H1 (cell line): ENCODE measurements around the gene ILF3. TPM values are rescaled to one million over a fixed set of nuclear protein-coding genes. Genes with fewer than 3 reads are reported as not detected.

ENCODE experiments used
- BACH1 ChIP-seq: IDR thresholded peaks from 2 replicates; pipeline ENCODE4 v1.6.1; 2012; ENCODE audit warnings: low read length, improper control_type of control experiment
- BCL11A ChIP-seq, 2 experiments: IDR thresholded peaks; one replicate each; pipeline ENCODE4 v1.6.1; 2011; ENCODE audit warnings: low read depth in 2 of 2, low read length in 2 of 2, mild to moderate bottlenecking in 2 of 2
- CHD1 ChIP-seq: IDR thresholded peaks from 2 replicates; pipeline ENCODE4 v1.6.1; 2012; ENCODE audit warnings: low read depth, low read length, improper control_type of control experiment
- EGR1 ChIP-seq: IDR thresholded peaks from 2 replicates; pipeline ENCODE4 v1.6.1; 2011; ENCODE audit warnings: low read depth, low read length, borderline replicate concordance
- EZH2 ChIP-seq: fragments of 200-600 bp; sonication (generic); IDR thresholded peaks from 2 replicates; pipeline ENCODE4 v1.7.1; 2012; ENCODE audit warnings: low read depth, mild to moderate bottlenecking, moderate library complexity, low read length, inconsistent platforms; ENCODE audit not compliant: severe bottlenecking
- PHF8 ChIP-seq: fragments of 200-600 bp; sonication (generic); conservative IDR thresholded peaks from 2 replicates; pipeline ENCODE4 v1.7.1; 2012; ENCODE audit warnings: low read depth, mild to moderate bottlenecking, inconsistent platforms, low read length, moderate library complexity
- POLR2A ChIP-seq, 2 experiments: IDR thresholded peaks; 1 replicate in 1 of 2; 2 replicates in 1 of 2; pipeline ENCODE4 v1.6.1; 2011; ENCODE audit warnings: low read depth in 2 of 2, low read length in 2 of 2, mild to moderate bottlenecking in 2 of 2; ENCODE audit errors: control extremely low read depth in 1 of 2
- POU5F1 ChIP-seq: IDR thresholded peaks from 2 replicates; pipeline ENCODE4 v1.6.1; 2011; ENCODE audit warnings: low read depth, mild to moderate bottlenecking, low read length, moderate library complexity
- RXRA ChIP-seq: IDR thresholded peaks from 2 replicates; pipeline ENCODE4 v1.6.1; 2011; ENCODE audit warnings: low read depth, mild to moderate bottlenecking, low read length, moderate library complexity; ENCODE audit not compliant: insufficient read depth
- SIX5 ChIP-seq: IDR thresholded peaks from 2 replicates; pipeline ENCODE4 v1.6.1; 2011; ENCODE audit warnings: mild to moderate bottlenecking, low read depth, low read length
- SP2 ChIP-seq: IDR thresholded peaks from 2 replicates; pipeline ENCODE4 v1.6.1; 2012; ENCODE audit warnings: mild to moderate bottlenecking, low read length, inconsistent platforms
- SP4 ChIP-seq: IDR thresholded peaks from 2 replicates; pipeline ENCODE4 v1.6.1; 2012; ENCODE audit warnings: low read length, inconsistent platforms
- TAF7 ChIP-seq: optimal IDR thresholded peaks from 2 replicates; pipeline ENCODE3; 2011; ENCODE audit warnings: low read depth, mild to moderate bottlenecking, inconsistent platforms, low read length, moderate library complexity, borderline replicate concordance
- ZNF274 ChIP-seq: IDR thresholded peaks from 2 replicates; pipeline ENCODE4 v1.7.0; 2012; ENCODE audit warnings: low read length, borderline replicate concordance; ENCODE audit errors: extremely low read depth
- polyA plus RNA-seq, 7 experiments: library from polyadenylated mRNA; depleted of rRNA in 3 of 7; stranded (reverse) in 5 of 7; unstranded in 2 of 7; fragments of >200 nt in 5 of 7; fragments of 200-250 nt in 2 of 7; gene quantifications; 1 replicate in 5 of 7; 2 replicates in 1 of 7; 4 replicates in 1 of 7; pipeline versions ENCODE4 v1.2.1 to v1.2.3, GENCODE V29; 2011 to 2013; ENCODE audit warnings: missing spikeins in 2 of 7, mixed read lengths in 2 of 7
- total RNA-seq: library from RNA; stranded (reverse); fragmentation: NEBNext Ultra II Directional; extraction: Animal tissue kit (Norgen Biotek cat#: 25700); gene quantifications from 2 replicates; pipeline ENCODE4 v1.2.1, GENCODE V29; 2021
- TF ChIP-seq, protein P1 (sequence below): IDR thresholded peaks from 2 replicates; pipeline ENCODE4 v1.6.1; 2012; ENCODE audit warnings: inconsistent platforms
- TF ChIP-seq, protein P2 (sequence below): IDR thresholded peaks from 2 replicates; pipeline ENCODE4 v1.6.1; 2012; ENCODE audit warnings: inconsistent platforms

Gene ILF3
- total and polyA plus RNA-seq, 2 of the 8 experiments (the other 6 are each of a cell fraction or from before 2014, with no cell fraction given): 291 to 695 TPM

DNA sequence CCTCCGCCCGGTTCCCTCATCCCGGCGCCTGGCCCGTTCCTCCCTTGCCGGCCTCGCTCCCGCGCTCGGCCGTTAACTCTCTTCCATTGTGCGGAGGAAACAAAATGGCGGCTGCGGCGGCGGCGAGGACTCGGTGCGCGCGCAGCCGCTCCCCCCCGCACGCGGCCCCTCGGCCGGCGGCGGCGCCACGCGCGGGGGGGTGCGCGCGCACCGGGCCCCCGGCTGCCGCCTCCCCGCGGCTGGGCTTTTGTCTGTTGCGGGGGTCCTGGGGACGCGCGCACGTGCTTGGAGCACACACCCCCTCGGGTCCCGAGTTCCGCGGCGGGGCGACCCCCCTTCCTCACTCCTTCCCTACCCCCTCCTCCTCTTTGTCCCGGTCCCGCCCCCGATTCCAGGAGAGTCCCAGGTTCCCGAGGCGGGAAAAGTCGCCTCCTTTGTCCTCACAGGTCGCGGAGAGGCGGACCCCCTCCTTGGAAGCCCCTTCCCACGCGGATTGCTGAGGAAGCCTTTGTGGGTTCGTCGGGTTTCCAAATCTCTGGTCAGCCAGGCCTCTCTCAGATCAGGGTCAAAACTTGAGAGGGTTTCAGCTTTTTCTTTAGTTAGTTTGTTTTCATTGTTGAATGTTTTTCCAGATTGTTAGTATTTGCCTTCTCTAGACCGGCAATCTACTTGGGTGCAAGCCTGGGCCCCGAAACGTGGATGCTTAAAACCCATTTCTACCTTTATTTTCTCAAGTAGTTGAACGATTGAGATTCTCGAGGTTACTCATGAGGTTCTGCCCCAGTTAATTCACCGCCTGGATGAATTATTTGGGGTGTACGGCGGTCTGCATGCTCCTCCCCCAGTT lies 687 bp downstream of the ILF3 start (continued):
- TF ChIP-seq RXRA: no peak
- TF ChIP-seq POU5F1: no peak
- peak; percentile 43; the same call in 1 of the 2 replicates for TF ChIP-seq SP4
- TF ChIP-seq, protein P1, sequence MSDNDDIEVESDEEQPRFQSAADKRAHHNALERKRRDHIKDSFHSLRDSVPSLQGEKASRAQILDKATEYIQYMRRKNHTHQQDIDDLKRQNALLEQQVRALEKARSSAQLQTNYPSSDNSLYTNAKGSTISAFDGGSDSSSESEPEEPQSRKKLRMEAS: peak; percentile 89
- TF ChIP-seq, protein P2, sequence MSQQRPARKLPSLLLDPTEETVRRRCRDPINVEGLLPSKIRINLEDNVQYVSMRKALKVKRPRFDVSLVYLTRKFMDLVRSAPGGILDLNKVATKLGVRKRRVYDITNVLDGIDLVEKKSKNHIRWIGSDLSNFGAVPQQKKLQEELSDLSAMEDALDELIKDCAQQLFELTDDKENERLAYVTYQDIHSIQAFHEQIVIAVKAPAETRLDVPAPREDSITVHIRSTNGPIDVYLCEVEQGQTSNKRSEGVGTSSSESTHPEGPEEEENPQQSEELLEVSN: 0 out of 2 replicates have a peak, but pooled peaks have one; percentile 7
- TF ChIP-seq POLR2A (IDR thresholded peaks at IDR 0.05; ENCODE audit: control extremely low read depth in 1 of 2, low read depth in 2 of 2, low read length in 2 of 2): peak; percentile 52 to 74; a peak in 2 of 3 replicates
- no peak for TF ChIP-seq BACH1
- peak; percentile 84 for TF ChIP-seq TAF7
- peak; percentile 74 for TF ChIP-seq PHF8
- no peak for TF ChIP-seq EZH2
- TF ChIP-seq BCL11A (IDR thresholded peaks at IDR 0.05; ENCODE audit: low read depth in 2 of 2, low read length in 2 of 2): no peak
- TF ChIP-seq SIX5: no peak
- no peak for TF ChIP-seq SP2
- no peak for TF ChIP-seq ZNF274
- TF ChIP-seq CHD1: 0 out of 2 replicates have a peak, but pooled peaks have one; percentile 6
- TF ChIP-seq EGR1: 0 out of 2 replicates have a peak, but pooled peaks have one; percentile 6
